Epithelial cell of proximal tubule (primary cell): ENCODE measurements around the gene TAAR6. TPM values are rescaled to one million over a fixed set of nuclear protein-coding genes. Genes with fewer than 3 reads are reported as not detected.
"Not testable (repeated sequence)": the region's sequence is repeated elsewhere in the genome, so short reads cannot be mapped to it uniquely, and the experiment has no call there.

Experiments used
- DNase-seq: peaks from one replicate; pipeline ENCODE4 v3.0.0-alpha.2; 2011; ENCODE audit warnings: low read depth
- H3K4me3 ChIP-seq: 2 replicates; pipeline ENCODE4 v1.5.1; 2011; ENCODE audit warnings: low read depth, mild to moderate bottlenecking, low read length
- CTCF ChIP-seq: conservative IDR thresholded peaks from 2 replicates; pipeline ENCODE4 v1.5.1; 2012; ENCODE audit warnings: low read depth, mild to moderate bottlenecking, low read length
- total RNA-seq: library from RNA; depleted of rRNA; stranded (reverse); fragments of >200 nt; gene quantifications from 2 replicates; pipeline ENCODE4 v1.2.3, GENCODE V29; 2015

Gene TAAR6
- total RNA-seq, 1 donor from 2014 or later, result not detected

- no peak within 1 kb of the TSS for H3K4me3 ChIP-seq
- TF ChIP-seq CTCF, result no peak
- no peak for DNase-seq
Observed at GRCh38 chr6:132552372-132552771, 17.8 kb upstream of the TAAR6 start, which contains the start of gene TAAR8. TSS of gene TAAR8 (plus strand) at chr6:132552672. CDS start at chr6:132552693, 21 bp downstream.

- DNase-seq, H3K4me3 ChIP-seq: not testable (repeated sequence)
Observed at GRCh38 chr6:132560087-132560486, 10.0 kb upstream of the TAAR6 start.

DNA sequence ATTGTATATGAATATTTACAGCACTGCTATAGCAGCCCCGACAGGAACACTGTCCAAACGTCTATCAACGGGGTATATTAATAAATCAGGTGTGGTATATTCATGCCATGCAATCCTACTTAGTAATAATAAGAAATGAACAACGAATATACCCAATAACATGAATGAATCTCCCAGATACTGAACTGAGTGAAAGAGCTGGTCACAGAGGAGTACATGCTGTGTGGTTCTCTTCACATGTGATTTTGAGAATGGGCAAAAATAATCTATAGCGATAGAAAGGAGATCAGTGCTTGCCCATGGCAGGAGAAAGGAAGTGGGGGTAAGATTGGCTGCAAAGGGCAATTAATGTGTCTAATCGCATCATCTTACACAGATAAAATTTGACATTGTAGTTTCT lies 3.7 kb upstream of the TAAR6 start:
- TF ChIP-seq CTCF, result no peak
- no peak overlapping the region for H3K4me3 ChIP-seq
- no peak for DNase-seq

DNA sequence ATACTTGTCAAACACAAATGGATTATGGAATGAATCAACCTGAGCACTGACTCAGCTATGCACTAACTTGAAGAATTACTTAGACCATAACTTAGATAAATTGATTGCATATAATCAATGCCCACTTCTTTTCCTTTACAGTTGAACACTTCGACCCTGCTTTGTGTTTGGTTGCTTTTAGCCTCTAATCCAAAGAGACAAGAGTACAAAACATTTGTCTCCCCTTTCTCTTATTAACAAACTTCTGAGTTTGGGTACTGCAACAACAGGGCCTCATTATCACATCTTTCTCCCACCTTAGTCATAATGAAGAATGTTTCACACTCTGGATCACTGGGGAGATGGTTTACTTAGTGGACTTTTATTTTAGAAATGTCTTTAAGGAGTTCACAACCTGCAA lies 2.6 kb upstream of the TAAR6 start:
- no peak overlapping the region for H3K4me3 ChIP-seq
- no peak for TF ChIP-seq CTCF
- DNase-seq, result no peak

DNA sequence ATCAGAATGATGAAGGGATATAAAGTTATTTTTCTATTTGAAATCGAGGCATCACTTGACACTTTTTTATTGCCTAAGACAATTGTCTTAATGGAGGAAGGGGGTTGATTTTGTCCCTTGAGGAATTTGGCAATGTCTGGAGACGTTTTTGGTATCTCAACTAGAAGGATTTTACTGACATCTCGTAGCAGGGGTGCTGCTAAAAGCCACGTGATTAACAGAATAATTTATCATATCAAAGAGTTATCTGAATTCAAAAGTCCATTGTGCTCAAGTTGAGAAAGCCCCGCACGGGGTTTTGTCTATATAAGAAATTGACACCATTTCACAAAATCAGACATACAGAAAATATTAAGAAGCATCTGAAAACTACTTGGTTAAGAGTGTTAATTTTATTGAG lies 1.5 kb upstream of the TAAR6 start:
- no peak for TF ChIP-seq CTCF

DNA sequence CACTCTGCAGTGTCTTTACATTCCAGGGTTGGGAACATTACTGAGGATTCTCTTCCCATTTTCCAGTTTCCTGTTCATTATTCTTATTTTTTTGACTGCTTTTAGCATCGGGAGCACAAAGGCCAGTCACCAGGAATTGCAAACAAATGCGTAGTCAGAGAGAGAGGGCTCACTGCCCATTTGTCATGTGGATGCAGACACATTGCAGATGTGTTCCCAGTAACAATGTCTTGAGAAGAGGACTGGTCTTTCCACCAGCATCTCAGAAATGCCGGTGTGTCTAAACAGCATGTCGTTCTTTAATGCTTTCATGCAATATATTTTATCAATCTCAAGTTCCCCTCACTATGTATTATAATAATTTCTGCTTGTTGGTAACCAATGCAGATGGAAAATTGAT lies 952 bp upstream of the TAAR6 start:
- H3K4me3 ChIP-seq, result no peak overlapping the region
- DNase-seq, result no peak
- TF ChIP-seq CTCF, result no peak

More for the DNA sequence above, 1.5 kb upstream of the TAAR6 start:
- H3K4me3 ChIP-seq, result no peak overlapping the region
- no peak for DNase-seq

- H3K4me3 ChIP-seq, result no peak overlapping the region
- TF ChIP-seq CTCF, result no peak
- DNase-seq, result no peak
Observed at GRCh38 chr6:132571774-132572173, 1.7 kb downstream of the TAAR6 start.

- H3K4me3 ChIP-seq, result no peak overlapping the region
- no peak for TF ChIP-seq CTCF
- DNase-seq, result no peak
Observed at GRCh38 chr6:132584698-132585097, 14.6 kb downstream of the TAAR6 start.
